GM18951 (cell line): Measurements from ENCODE around the gene ADGRG7.

Experiments used
- POLR2A ChIP-seq: IDR thresholded peaks from 4 replicates; pipeline ENCODE4 v1.6.1; 2011; ENCODE audit warnings: mild to moderate bottlenecking; ENCODE audit not compliant: insufficient read length, insufficient read depth; ENCODE audit errors: extremely low read depth
- in situ Hi-C: fragments of 300-500 bp; cut with MboI; formaldehyde crosslinking; loops from one replicate; pipeline ENCODE4 v1.12.0; 2022; ENCODE audit warnings: low sequenced_read_pairs, mixed read lengths, inconsistent platforms; ENCODE audit not compliant: unreplicated experiment

ADGRG7 gene

DNA sequence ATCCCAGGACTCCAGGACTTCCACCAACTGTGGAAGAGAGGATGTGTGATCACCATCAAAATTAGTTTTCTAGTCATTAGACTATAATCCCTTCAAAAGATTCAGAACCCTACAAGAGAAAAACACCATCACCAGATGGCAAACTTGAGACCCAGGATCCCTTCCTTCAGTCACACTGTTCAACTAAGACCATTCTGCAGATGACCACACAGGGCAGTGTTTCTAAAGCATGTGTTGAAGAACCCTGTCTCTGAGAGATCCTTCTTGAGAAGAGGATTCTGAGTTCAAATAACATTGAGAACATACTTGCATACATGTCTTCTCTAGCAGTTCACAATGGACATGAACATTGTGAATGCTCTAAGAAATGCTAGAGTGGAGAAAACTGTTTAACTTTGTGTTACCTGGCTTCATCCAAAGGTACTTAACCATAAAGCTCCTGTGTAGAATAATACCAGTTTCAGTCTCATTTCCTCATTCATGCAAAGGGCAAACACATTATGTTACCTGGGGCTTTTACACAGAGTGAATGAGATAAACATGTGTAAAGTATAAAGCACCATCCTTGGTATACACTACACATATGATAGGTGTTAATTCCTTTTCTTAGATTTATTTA lies 2.4 kb upstream of the ADGRG7 start:
- in situ Hi-C loops: no loop called here
- no peak for TF ChIP-seq POLR2A

DNA sequence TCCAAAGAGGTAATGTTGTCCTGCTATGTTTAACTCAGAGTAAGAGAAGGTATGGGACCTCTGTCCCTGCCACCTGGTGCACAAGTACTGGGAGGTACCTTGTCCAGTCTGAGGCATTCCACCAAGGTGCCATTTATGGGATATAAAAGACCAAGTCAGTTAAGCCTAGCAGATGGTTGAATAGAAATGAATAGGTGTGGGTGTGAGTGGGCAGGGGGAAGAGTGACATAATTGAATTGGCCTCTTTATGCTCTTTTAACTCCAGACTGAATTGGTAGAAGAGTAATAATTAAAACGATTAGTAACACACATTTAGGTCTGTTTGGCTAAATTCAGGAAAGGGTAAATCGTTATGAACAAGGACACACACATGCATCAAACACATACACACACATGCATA lies 562 bp downstream of the ADGRG7 start:
- in situ Hi-C loops: no loop called here
- no peak for TF ChIP-seq POLR2A

DNA sequence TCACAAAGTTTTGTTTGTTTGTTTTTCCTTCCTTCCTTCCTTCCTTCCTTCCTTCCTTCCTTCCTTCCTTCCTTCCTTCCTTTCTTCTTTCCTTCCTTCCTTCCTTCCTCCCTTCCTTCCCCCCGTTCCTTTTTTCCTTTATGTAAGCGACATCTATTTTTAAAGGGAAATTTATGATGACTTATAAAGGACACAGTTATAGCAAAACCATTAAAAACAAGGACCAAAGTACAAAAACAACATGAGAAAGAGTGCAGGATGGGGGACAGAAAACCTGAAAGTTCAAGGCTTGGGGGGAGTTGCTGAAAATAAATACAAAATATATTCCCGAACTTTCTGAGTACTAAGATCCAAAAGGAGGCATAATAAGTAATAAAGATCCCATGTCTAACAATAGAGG lies 1.8 kb downstream of the ADGRG7 start:
- no peak for TF ChIP-seq POLR2A
- in situ Hi-C loops: no loop called here

DNA sequence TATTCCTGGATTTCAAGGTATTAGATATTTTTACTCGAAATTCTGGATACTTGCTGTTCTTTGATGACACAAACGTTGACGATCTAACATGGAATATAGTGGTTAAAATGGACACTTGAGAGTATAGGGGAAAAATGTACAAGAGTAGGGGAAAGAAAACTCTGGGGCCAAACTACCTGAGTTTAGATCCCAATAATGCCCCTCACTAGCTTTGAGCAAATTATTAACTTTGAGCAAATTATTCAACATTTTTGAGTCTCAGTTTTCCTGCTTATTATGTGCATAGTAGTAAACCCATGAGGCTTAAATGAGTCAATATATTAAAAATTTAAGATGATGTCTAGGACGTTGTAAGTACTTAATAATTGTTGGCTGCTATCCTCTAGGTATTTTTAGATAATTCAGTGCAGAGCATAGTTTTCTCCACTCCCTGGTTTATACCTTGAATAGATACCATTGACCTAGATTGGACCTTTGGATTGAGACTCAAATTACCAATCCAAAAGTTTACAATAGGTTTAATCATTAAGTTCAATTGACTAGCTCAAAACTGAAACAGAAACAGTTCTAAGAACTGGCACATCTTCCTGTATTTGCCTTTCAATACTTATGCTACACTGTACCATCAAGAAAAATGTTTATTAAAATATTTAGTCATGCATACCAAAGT lies 4.5 kb downstream of the ADGRG7 start:
- TF ChIP-seq POLR2A: no peak
- in situ Hi-C loops: no loop called here

DNA sequence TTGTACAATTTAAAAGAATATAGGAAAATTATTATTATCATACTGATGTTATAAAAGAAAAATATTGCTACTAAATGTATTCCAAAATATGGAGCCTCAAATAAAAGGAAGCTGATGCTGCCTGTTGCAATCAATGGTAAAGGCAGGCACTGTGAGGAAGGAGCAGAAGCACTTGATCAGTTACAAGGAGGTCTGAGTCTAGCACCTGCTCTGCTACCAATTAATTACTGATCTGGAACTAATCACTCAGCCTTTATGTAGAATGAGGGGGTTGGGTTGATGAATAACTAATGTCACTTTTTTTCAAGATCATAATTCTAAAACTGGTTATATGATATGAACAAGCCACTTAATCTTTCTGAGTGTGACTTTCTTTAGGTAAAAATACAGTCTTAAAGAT lies 5.5 kb downstream of the ADGRG7 start:
- no peak for TF ChIP-seq POLR2A
- in situ Hi-C loops: no loop called here

DNA sequence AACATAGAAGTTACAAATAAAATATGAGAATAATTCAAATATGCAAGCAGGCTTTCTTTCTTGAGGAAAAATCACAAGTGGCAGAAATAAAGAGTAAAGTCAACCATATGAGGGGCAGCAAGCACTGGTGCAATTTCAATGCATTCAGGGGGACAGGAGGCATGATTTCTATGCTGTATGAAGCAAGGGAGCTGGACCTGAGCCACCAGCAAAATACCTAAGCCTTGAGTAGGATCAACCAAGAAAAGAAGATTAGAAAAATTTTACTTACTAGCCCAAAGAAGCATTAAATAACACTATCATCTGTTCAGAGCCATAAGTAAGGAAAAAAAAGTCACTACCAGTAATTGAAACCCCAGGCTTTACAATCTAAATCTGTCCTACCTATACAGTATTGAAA lies 6.3 kb downstream of the ADGRG7 start:
- TF ChIP-seq POLR2A: no peak
- in situ Hi-C loops: no loop called here

DNA sequence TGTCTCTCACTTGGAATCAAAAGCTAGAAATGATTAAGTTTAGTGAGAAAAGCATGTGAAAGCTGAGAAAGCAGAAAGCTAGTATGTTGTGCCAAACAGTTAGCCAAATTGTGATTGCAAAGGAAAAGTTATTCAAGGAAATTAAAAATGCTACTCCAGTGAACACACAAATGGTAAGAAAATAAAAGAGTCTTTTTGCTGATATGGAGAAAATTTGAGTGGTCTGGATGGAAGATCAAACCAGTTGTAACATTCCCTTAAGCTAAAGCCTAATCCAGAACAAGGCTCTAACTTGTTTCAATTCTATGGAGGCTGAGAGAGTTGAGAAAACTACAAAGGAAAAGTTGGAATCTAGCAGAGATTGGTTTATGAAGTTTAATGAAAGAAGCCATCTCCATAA lies 11.8 kb downstream of the ADGRG7 start:
- TF ChIP-seq POLR2A: no peak
- in situ Hi-C loops: no loop called here

DNA sequence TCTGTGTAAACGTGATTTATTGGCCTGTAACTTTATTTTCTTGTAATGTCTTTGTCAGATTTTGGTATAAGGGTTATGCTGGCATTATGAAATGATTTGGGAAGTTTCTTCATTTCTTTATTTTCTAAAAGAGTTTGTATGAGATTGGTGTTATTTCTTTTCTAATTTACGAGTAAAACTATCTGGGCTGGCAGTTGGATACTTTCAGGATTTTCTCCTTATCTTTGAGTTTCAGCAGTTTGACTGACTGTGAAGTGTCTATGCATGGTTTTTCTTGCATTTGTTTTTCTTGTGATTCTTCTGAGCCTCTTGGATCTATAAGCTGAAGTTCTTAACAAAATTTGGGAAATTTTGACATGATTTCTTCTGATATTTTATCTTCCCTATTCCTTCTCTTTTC lies 18.1 kb downstream of the ADGRG7 start:
- no peak for TF ChIP-seq POLR2A
- in situ Hi-C loops: no loop called here

DNA sequence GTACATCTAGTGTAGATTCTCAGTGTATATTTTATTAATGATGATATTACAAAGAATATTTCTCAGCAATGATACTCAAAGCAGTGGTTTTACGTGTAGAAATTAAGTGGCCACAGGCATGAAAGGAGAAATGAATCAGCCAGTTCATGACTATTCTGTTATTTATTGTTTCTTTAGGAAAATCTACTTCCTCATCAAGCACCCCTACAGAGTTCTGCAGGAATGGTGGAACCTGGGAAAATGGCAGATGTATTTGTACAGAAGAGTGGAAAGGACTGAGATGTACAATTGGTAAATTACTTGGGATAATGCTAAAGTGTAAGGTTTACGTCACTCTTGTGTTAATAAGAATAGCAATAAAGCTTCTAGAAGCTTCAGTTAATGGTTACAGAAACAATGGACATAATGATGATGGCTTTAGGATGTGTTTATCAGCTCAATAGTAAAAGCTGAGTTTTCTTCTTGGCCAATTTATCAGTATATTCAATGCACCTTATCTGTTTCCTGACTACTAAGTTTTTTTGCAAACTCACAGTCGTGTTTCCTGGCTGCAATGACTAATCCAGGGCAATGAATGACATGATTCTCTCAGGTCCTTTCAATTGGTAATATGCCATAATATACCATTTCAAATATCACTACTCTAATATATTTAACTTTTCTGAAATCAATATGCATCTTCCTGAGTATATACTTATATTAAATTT lies 20.2 kb downstream of the ADGRG7 start:
- TF ChIP-seq POLR2A: no peak
- in situ Hi-C loops: no loop called here

DNA sequence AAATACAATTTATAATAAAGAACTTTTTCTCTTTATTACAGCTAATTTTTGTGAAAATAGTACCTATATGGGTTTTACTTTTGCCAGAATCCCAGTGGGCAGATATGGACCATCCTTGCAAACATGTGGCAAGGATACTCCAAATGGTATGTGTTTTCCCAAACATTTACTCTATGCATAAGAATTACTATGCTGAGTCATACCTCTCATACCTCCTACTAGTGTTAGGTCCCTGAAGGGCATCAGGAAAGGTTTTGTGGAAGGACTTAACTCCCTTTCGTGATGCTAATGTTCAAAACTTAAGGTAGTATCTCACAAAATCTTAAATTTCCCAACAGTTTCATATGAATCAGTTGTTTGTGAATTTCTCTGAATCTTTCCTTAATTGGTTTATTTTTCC lies 21.3 kb downstream of the ADGRG7 start:
- in situ Hi-C loops: no loop called here
- no peak for TF ChIP-seq POLR2A

DNA sequence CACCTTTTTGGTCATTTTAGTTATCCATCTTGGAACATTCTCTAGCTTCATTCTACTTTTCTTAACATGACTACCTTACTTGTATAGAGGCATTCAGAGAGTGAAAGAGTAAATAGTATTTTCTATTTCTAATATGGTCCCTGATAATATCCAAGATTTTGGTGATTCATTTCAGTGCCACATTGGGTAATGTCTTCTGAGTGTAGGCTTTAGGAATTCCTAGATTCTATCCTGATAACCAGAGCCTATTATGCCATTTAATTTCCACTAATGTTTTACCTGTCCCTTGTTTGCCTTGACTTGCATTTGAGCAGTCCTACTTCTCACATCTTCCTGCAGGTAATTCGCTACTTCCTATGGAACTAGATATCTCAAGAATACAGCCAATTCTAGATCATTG lies 21.8 kb downstream of the ADGRG7 start:
- in situ Hi-C loops: no loop called here
- TF ChIP-seq POLR2A: no peak

DNA sequence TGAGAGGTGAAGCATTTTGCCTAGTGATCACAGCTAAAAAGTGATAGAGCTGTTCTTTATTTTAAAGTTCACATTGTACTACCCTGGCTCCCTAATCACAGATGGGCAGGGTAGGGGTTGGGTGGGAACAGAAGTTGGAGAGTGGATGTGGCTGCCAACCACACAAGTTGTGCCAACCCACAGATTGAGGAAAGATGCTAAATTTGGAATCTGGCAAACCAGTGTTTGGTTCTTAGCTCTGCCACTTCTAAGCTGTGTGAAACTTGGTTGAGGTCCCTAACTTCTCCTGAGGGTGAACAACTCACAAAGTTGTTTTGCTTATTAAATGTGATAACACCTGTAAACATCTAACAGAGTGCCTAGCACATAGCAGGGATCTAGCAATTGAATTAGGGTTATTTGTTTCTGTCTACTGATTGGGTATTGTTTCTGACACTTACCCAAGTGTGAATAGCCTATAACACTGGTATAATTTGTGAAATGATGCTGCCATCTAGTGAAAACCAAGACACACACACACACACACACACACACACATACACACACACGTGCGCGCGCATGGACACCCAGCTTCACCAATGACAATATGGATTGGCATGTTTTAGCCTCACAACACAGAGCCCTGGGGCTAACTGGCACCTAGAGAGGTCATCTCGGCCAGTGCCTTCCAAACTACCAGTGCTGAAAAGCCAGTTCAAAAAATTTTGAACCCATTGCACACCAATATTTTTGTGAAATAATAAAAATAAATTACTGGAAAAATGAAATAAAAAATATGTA lies 25.3 kb downstream of the ADGRG7 start:
- TF ChIP-seq POLR2A: no peak
- in situ Hi-C loops: no loop called here

DNA sequence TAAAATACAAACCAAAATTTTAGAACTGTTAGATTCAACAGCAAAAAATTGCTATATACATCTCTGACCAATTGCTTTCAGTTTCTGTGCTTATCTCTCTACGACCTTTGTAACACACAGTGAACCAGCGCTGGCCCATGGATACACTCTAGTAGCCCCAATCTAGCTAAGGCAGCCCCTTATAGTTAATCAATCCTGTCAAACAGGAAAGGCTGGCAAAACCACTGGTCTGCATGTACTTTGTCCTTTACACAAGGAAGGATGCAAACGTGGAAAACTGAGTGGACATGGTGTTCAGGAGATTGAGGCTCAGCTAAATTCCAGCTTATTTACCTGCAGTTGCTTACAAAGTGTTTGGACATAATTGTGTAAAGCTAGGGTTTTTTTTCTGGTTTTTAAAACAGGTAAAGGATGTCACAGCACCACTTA lies 25.9 kb downstream of the ADGRG7 start:
- no peak for TF ChIP-seq POLR2A
- in situ Hi-C loops: no loop called here
